ENCODE measurements around the gene GPR150. TPM values are rescaled to one million over a fixed set of nuclear protein-coding genes. Genes with fewer than 3 reads are reported as not detected.

GPR150 gene
- total RNA-seq, 2 donors from 2014 or later: 3.3 to 6.0 TPM

GRCh38 chr5:95613514-95613913, 6.4 kb upstream of the GPR150 start:
- no peak for ATAC-seq
- DNase-seq: no peak
- Histone ChIP-seq H3K4me1 (peaks cover 39% of the 10 kb centered on the region), H3K9me3 (no peaks in the 10 kb centered on the region), H3K27ac (no peak overlapping the region), H3K27me3 (no peaks in the 10 kb centered on the region), H3K36me3 (replicated peaks in 1 of 2; ENCODE audit: insufficient read depth in 1 of 2, low read depth in 2 of 2) (no peaks in the 10 kb centered on the region), H3K4me3 (no peak overlapping the region)
- TF ChIP-seq CTCF (IDR thresholded peaks at IDR 0.05) (no peak), POLR2A (IDR thresholded peaks at IDR 0.05) (no peak)
- 95 to 100% methylated on average over 1 of the region's 1 CpG for WGBS, 2 donors
- intact Hi-C loops (cut with DNase I): no loop called here

- ATAC-seq (no peak), DNase-seq (no peak)
- H3K4me3 ChIP-seq: no peak overlapping the region
- no peaks in the 10 kb centered on the region for H3K27me3 ChIP-seq
- TF ChIP-seq CTCF (IDR thresholded peaks at IDR 0.05) (no peak), POLR2A (IDR thresholded peaks at IDR 0.05) (no peak)
- peaks cover 45% of the 10 kb centered on the region for H3K4me1 ChIP-seq
- no peak overlapping the region for H3K27ac ChIP-seq
- intact Hi-C loops (cut with DNase I): no loop called here
- 83 to 86% methylated on average over 1 of the region's 1 CpG for WGBS, 2 donors
- no peaks in the 10 kb centered on the region for H3K36me3 ChIP-seq (replicated peaks in 1 of 2; ENCODE audit: insufficient read depth in 1 of 2, low read depth in 2 of 2)
- H3K9me3 ChIP-seq: no peaks in the 10 kb centered on the region
Measured at GRCh38 chr5:95615164-95615467, 4.8 kb upstream of the GPR150 start.

- DNase-seq: no peak
- Histone ChIP-seq H3K4me3 (no peak overlapping the region), H3K4me1 (peaks cover 56% of the 10 kb centered on the region), H3K27me3 (no peaks in the 10 kb centered on the region), H3K27ac (no peak overlapping the region), H3K9me3 (no peaks in the 10 kb centered on the region), H3K36me3 (replicated peaks in 1 of 2; ENCODE audit: insufficient read depth in 1 of 2, low read depth in 2 of 2) (no peaks in the 10 kb centered on the region)
- ATAC-seq: no peak
- intact Hi-C loops (cut with DNase I): no loop called here
- no peak for TF ChIP-seq CTCF (IDR thresholded peaks at IDR 0.05)
- TF ChIP-seq POLR2A (IDR thresholded peaks at IDR 0.05): no peak
- 86 to 91% methylated on average over 5 of the region's 5 CpGs for WGBS, 2 donors
Measured at GRCh38 chr5:95617057-95617456, 2.8 kb upstream of the GPR150 start.

DNA sequence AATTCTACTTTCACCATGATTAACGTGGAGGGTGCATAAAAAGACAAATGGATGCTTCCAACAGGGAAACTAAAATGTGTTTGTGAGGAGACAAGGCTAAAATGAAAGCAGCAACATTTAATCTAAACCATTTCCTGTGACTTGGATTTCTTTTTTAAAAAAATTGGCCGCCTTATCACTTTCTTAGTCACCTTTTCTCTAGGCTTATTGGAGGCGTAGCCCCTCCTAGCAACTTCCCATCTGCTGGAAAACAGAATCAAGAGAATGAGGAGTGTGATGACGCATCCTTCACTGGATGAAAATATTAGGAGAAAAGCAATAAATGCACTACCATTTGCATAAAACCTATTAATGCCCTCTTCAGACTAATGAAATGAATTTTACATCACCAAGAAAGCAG, 791 bp upstream of the GPR150 start:
- intact Hi-C loops (cut with DNase I): no loop called here
- no peak overlapping the region for H3K4me3 ChIP-seq
- H3K27me3 ChIP-seq: no peaks in the 10 kb centered on the region
- WGBS, 2 donors: 72 to 89% methylated on average over 4 of the region's 4 CpGs
- ATAC-seq: no peak
- peaks cover 64% of the 10 kb centered on the region for H3K4me1 ChIP-seq
- H3K9me3 ChIP-seq: no peaks in the 10 kb centered on the region
- DNase-seq: no peak
- peak overlapping the region in 1 of 4 donors; percentile 92 for H3K27ac ChIP-seq
- H3K36me3 ChIP-seq (replicated peaks in 1 of 2; ENCODE audit: insufficient read depth in 1 of 2, low read depth in 2 of 2): no peaks in the 10 kb centered on the region
- TF ChIP-seq CTCF (IDR thresholded peaks at IDR 0.05) (no peak), POLR2A (IDR thresholded peaks at IDR 0.05) (no peak)

DNA sequence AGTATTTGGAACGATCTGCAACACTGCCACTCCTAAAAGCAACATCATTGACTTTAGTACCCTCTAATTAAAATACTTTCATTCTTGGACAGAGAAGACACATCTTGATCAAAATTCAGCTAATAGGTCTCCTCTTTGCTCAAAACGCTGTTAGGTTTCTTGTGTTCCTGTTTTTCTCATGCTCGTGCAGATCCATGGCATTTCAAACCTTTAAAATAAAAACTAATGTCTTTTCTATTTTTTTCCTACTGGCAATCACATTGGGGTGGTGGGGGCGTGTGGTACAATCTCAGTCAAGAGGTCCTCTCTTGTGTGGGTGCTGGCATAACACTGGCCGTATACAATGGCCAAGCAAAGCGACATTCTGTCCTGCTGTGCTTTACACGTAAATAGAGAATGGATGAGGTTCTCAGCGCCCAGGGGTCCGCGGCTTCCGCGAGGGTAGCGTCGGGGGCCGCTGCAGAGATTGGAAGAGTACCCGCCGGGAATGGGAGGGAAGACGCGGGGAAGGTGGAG, 315 bp upstream of the GPR150 start:
- H3K27ac ChIP-seq: peak overlapping the region; percentile 92 to 99 (median 97)
- intact Hi-C loops (cut with DNase I): no loop called here
- H3K9me3 ChIP-seq: no peaks in the 10 kb centered on the region
- peaks cover 65% of the 10 kb centered on the region for H3K4me1 ChIP-seq
- no peak for TF ChIP-seq CTCF (IDR thresholded peaks at IDR 0.05)
- TF ChIP-seq POLR2A (IDR thresholded peaks at IDR 0.05): no peak
- DNase-seq (no peak), ATAC-seq (no peak)
- no peaks in the 10 kb centered on the region for H3K27me3 ChIP-seq
- H3K4me3 ChIP-seq: peak overlapping the region; percentile 14 to 61
- no peaks in the 10 kb centered on the region for H3K36me3 ChIP-seq (replicated peaks in 1 of 2; ENCODE audit: insufficient read depth in 1 of 2, low read depth in 2 of 2)
- 6% methylated on average over 18 to 19 of the region's 19 CpGs for WGBS, 2 donors

All from body of pancreas (tissue), 4 donors.